OCI-LY1 (cell line): Measurements from ENCODE around the gene OR1N2.
"Not testable (repeated sequence)": the region's sequence is repeated elsewhere in the genome, so short reads cannot be mapped to it uniquely, and the experiment has no call there.

Experiments used
- CTCF ChIP-seq: fragments of 200-600 bp; sonication (generic), shearing (Covaris generic); IDR thresholded peaks from 2 replicates; pipeline ENCODE4 v1.5.1; 2017; ENCODE audit warnings: mild to moderate bottlenecking, antibody characterized with exemption, low read length, moderate library complexity, mixed read lengths
- EZH2 ChIP-seq: fragments of 200-600 bp; sonication (generic), shearing (Covaris generic); IDR thresholded peaks from 2 replicates; pipeline ENCODE4 v1.8.0; 2017; ENCODE audit warnings: borderline replicate concordance, mixed run types, mild to moderate bottlenecking, antibody characterized with exemption, low read length, moderate library complexity, mixed read lengths

DNA sequence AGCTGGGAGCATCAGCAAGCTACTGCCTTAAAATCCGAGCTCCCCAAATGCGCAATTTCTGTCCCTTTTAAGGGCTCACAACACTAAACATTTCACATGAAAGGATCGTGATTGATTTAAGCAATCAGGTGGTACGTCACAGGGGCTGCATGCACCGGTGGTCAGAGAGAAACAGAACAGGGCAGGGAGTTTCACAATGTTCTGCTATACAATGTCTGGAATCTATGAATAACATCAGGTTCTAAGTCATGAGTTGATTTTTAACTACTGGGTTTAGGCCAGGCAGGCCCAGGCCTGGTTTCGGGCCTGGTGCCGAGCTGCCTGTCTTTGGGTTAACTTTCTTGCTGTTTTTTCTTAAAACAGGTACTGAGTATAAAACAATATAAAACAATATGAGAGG is 15.8 kb upstream of the OR1N2 start:
- not testable (repeated sequence) for TF ChIP-seq EZH2, CTCF
